ENCODE results near the gene RBBP5.

GRCh38 chr1:205054013-205054412, 67.8 kb downstream of the RBBP5 start:
- no peak for TF ChIP-seq ESRRA (CRISPR knock-in tag; IDR thresholded peaks at IDR 0.05; ENCODE audit: borderline replicate concordance)
- no peak for TF ChIP-seq ATF2 (CRISPR knock-in tag; IDR thresholded peaks at IDR 0.05; ENCODE audit: borderline replicate concordance, low read depth)
